Cardiac muscle cell (in vitro differentiated cells and primary cell): ENCODE measurements around the gene KRT73. TPM values are rescaled to one million over a fixed set of nuclear protein-coding genes. Genes with fewer than 3 reads are reported as not detected.

Experiments
- DNase-seq, 2 donors: peaks; one replicate each; pipeline versions ENCODE4 v3.0.0 to v3.0.0-alpha.2; 2010 to 2017; ENCODE audit warnings: low read depth in 1 of 2, low spot score in 1 of 2
- H3K27ac ChIP-seq: fragments of 200-600 bp; sonication (generic); 2 replicates; pipeline ENCODE4 v1.5.1; 2016
- H3K27me3 ChIP-seq: fragments of 200-600 bp; sonication (generic); 2 replicates; pipeline ENCODE4 v1.6.0; 2016; ENCODE audit warnings: control low read depth
- H3K36me3 ChIP-seq: fragments of 200-600 bp; sonication (generic); 2 replicates; pipeline ENCODE4 v1.5.1; 2016; ENCODE audit warnings: control low read depth
- H3K4me1 ChIP-seq: fragments of 200-600 bp; sonication (generic); 2 replicates; pipeline ENCODE4 v1.8.1; 2017; ENCODE audit warnings: low read depth, mild to moderate bottlenecking, mixed run types
- H3K4me3 ChIP-seq: fragments of 200-600 bp; sonication (generic); 2 replicates; pipeline ENCODE4 v1.5.1; 2016; ENCODE audit warnings: mild to moderate bottlenecking
- H3K9me3 ChIP-seq: fragments of 200-600 bp; sonication (generic); 2 replicates; pipeline ENCODE4 v1.5.1; 2017; ENCODE audit warnings: low read depth, mild to moderate bottlenecking, control low read depth
- CTCF ChIP-seq: IDR thresholded peaks from 2 replicates; pipeline ENCODE4 v1.5.1; 2012; ENCODE audit warnings: low read depth, mild to moderate bottlenecking, low read length
- polyA plus RNA-seq: library from polyadenylated mRNA; unstranded; fragments of >200 nt; fragmentation: Nextera tagmentation; extraction: Ambion mirVana; gene quantifications from 2 replicates; pipeline ENCODE4 v1.2.1, GENCODE V29; 2016
- total RNA-seq: library from RNA; depleted of rRNA; stranded (reverse); fragments of >200 nt; gene quantifications from 2 replicates; pipeline ENCODE4 v1.2.3, GENCODE V29; 2016

The KRT73 gene
- total and polyA plus RNA-seq, 2 experiments from 2014 or later: not detected

DNA sequence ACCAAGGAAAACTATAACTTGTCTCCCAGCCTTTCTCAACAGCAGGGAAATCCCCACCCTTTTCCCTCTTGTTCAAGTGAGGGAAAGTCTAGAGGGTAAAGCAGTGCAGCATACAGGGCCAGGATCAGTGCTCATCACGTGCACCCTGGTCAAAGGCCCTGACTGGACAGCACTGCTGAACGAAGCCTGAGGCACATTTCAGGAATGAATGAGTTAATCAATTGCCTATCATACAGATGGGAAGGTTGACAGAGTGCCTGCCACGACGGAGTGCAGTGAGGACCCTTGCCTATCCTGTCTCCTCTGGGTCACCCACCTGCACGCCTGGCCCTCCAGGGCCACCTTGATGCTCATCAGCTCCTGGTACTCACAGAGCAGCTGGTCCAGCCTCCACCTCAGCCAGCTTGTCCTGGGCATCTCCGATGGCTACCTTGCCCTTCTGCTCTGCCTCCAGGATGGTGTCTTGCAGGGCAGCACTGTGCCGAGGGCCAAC is 11.7 kb upstream of the KRT73 start:
- no peaks in the 10 kb centered on the region for H3K4me1 ChIP-seq
- H3K4me3 ChIP-seq: no peak overlapping the region
- no peak for TF ChIP-seq CTCF
- H3K9me3 ChIP-seq: no peaks in the 10 kb centered on the region
- H3K36me3 ChIP-seq: no peaks in the 10 kb centered on the region
- no peak overlapping the region for H3K27ac ChIP-seq
- H3K27me3 ChIP-seq: peaks cover 17% of the 10 kb centered on the region
- no peak for DNase-seq

DNA sequence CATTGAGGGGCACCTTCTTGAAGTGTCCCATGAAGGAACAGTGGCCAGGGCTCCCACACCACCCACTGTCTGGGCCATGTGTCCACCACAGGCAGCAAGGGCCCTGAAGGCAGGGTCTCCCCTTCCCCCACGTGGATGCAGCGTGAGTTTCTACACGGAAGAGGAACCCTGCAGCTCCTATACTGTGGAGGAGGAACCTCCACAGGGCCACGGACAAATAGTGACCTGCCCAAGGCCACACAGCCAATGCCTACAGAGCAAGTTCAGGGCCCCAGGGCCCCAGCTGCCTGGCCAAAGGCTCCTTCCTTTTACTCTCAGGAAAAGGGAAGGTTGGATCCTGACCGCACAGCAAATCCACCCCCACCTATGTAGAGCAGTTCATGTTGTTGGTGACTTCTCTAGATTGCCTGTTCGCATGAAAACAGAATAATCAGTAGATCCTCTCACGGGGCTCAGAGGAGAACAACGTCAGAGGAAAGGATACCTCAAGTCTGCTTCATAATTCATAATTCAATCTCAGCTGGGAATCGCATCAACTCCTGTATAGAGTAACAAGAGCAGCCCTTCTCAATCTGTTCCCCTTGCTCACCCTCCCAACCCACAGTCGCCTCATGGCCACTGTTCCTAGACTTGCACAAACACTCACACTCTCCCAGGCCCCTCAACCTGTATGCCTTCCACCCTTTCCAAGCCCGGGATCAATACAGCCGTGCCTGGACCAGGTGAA is 11.1 kb upstream of the KRT73 start:
- H3K4me3 ChIP-seq: no peak overlapping the region
- DNase-seq: no peak
- no peaks in the 10 kb centered on the region for H3K9me3 ChIP-seq
- no peak for TF ChIP-seq CTCF
- H3K4me1 ChIP-seq: no peaks in the 10 kb centered on the region
- no peak overlapping the region for H3K27ac ChIP-seq
- H3K36me3 ChIP-seq: no peaks in the 10 kb centered on the region
- H3K27me3 ChIP-seq: peaks cover 17% of the 10 kb centered on the region

DNA sequence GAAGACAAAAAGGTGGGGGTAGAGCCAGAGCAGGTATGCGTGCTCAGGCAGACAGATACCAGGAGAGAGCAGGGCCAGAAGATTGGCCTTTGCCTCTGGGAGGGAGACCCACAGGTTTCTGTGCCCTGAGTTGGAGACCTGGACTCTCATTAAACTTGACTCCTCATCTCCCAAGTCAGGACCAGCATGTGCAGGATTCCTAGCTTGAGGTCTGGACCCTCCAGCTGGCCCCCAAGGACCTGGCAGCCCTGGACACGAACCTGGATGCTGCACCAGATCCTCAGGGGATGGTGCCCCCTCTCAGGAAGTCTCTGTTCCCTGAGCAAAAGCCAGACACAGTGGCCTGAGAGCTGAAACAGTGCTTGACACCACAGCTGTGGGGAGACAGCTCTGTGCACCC is 10.5 kb upstream of the KRT73 start:
- no peak overlapping the region for H3K4me3 ChIP-seq
- no peaks in the 10 kb centered on the region for H3K9me3 ChIP-seq
- no peaks in the 10 kb centered on the region for H3K4me1 ChIP-seq
- peaks cover 17% of the 10 kb centered on the region for H3K27me3 ChIP-seq
- H3K36me3 ChIP-seq: no peaks in the 10 kb centered on the region
- no peak overlapping the region for H3K27ac ChIP-seq
- DNase-seq: no peak
- no peak for TF ChIP-seq CTCF

- Histone ChIP-seq H3K36me3 (no peaks in the 10 kb centered on the region), H3K27ac (no peak overlapping the region), H3K4me3 (no peak overlapping the region), H3K4me1 (no peaks in the 10 kb centered on the region), H3K9me3 (no peaks in the 10 kb centered on the region), H3K27me3 (peaks cover 12% of the 10 kb centered on the region)
- no peak for TF ChIP-seq CTCF
- no peak for DNase-seq
Observed at GRCh38 chr12:52628111-52628507, 9.8 kb upstream of the KRT73 start.

DNA sequence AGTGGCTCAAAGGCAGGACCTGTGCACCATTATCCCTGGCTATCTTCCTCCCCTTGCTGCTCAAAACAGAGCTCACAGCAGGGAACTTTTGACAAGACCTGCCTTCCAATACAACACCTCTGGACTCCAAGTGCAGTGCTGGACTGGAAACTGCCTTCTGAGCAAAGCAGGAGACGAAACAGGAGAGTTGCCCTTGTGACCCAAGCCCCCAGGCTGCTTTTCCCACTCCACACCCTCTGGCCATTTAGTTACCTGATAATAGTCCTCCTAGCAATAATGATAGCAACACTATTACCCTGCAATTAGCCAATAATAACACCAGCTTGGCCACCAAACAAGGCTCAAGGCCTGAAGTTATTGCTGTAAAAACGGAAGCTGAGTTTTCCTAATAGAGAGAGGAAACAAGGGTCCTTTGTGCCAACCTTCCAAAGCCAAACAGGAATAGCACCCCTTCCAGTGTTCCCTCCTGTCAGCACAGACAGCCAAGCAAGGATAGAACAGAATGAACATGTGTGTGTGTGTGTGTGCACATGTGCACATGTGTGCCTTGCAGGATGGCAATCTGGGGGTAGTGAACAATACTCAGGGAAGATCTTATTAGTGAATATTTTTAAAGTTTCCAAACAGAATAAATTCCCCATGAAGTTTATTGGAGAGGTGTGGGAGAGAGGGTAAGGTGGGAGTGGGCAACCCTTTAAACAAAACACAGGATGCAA is 9.2 kb upstream of the KRT73 start:
- H3K27ac ChIP-seq: no peak overlapping the region
- no peak for TF ChIP-seq CTCF
- H3K9me3 ChIP-seq: no peaks in the 10 kb centered on the region
- H3K4me1 ChIP-seq: no peaks in the 10 kb centered on the region
- no peak overlapping the region for H3K4me3 ChIP-seq
- DNase-seq: no peak
- no peaks in the 10 kb centered on the region for H3K36me3 ChIP-seq
- H3K27me3 ChIP-seq: peaks cover 12% of the 10 kb centered on the region
